ENCODE data around the gene SORCS2. TPM values are rescaled to one million over a fixed set of nuclear protein-coding genes. Genes with fewer than 3 reads are reported as not detected.

Gene SORCS2
- total RNA-seq, 1 experiment from 2014 or later: 4.1 TPM

DNA sequence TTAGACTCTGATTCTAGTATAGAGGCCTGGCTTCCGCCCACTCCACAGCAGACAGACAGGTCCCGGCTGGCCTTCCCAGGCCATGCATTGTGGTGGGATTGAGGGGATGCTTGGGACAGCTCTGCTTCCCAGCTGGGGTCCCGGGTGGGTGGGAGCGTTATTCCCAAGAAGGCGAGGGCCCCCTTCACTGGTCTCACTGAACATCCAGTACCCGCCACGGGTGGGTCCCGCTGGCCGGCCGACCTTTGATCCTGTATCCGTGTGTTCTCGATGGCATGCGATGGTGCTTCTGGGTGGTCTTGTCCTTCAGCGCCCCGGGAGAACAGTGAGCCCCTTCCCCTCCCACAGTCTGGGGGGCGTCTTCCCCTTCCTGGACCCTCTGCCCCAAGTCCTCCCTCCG is 515.9 kb downstream of the SORCS2 start:
- H3K4me3 ChIP-seq (ENCODE audit: low read length): no peak overlapping the region
- H3K9ac ChIP-seq (ENCODE audit: low read length): no peak overlapping the region
- DNase-seq (no peak), ATAC-seq (no peak)
- no peaks in the 10 kb centered on the region for H3K27me3 ChIP-seq (ENCODE audit: low read length)
- no peaks in the 10 kb centered on the region for H3F3A ChIP-seq (ENCODE audit: low read length, unreplicated experiment)
- H3K9me2 ChIP-seq (replicated peaks; ENCODE audit: low read length): no peaks in the 10 kb centered on the region
- no peaks in the 10 kb centered on the region for H3K9me3 ChIP-seq (ENCODE audit: low read length)
- H3K4me1 ChIP-seq (ENCODE audit: insufficient read depth, low read length): no peaks in the 10 kb centered on the region
- no peaks in the 10 kb centered on the region for H3K79me2 ChIP-seq (ENCODE audit: low read length)
- no TSS peak for BruUV-seq (replicated peaks)
- H3K27ac ChIP-seq (ENCODE audit: low read length): no peak overlapping the region
- H3K4me2 ChIP-seq (ENCODE audit: low read length): no peak overlapping the region
- no peaks in the 10 kb centered on the region for H4K20me1 ChIP-seq (ENCODE audit: low read length)
- intact Hi-C loops (cut with micrococcal nuclease): no loop called here
- no peak overlapping the region for H2AFZ ChIP-seq (ENCODE audit: low read length)
- ChIA-PET POLR2A (ENCODE audit: unreplicated experiment) (no interaction called here), CTCF (no interaction called here)
- no peak for TF ChIP-seq CTCF (conservative IDR thresholded peaks at IDR 0.05; ENCODE audit: low read depth, low read length)
- no peak for TF ChIP-seq EZH2phosphoT487 (IDR thresholded peaks at IDR 0.05; ENCODE audit: borderline replicate concordance, low read length)
- no peak for TF ChIP-seq EZH2 (IDR thresholded peaks at IDR 0.05; ENCODE audit: low read length, unreplicated experiment)
- no peaks in the 10 kb centered on the region for H3K36me3 ChIP-seq (ENCODE audit: low read depth, low read length)

GRCh38 chr4:7708981-7709380 is 516.6 kb downstream of the SORCS2 start:
- intact Hi-C loops (cut with micrococcal nuclease): no loop called here
- DNase-seq: no peak
- ChIA-PET CTCF (no interaction called here), POLR2A (ENCODE audit: unreplicated experiment) (no interaction called here)
- Histone ChIP-seq H2AFZ (ENCODE audit: low read length) (no peak overlapping the region), H4K20me1 (ENCODE audit: low read length) (no peaks in the 10 kb centered on the region), H3K4me3 (ENCODE audit: low read length) (no peak overlapping the region), H3K36me3 (ENCODE audit: low read depth, low read length) (no peaks in the 10 kb centered on the region), H3K9me2 (replicated peaks; ENCODE audit: low read length) (no peaks in the 10 kb centered on the region), H3K4me2 (ENCODE audit: low read length) (no peak overlapping the region), H3K9me3 (ENCODE audit: low read length) (no peaks in the 10 kb centered on the region), H3K79me2 (ENCODE audit: low read length) (no peaks in the 10 kb centered on the region), H3K4me1 (ENCODE audit: insufficient read depth, low read length) (no peaks in the 10 kb centered on the region), H3K9ac (ENCODE audit: low read length) (no peak overlapping the region), H3K27me3 (ENCODE audit: low read length) (no peaks in the 10 kb centered on the region), H3F3A (ENCODE audit: low read length, unreplicated experiment) (no peaks in the 10 kb centered on the region), H3K27ac (ENCODE audit: low read length) (no peak overlapping the region)
- no peak for TF ChIP-seq EZH2phosphoT487 (IDR thresholded peaks at IDR 0.05; ENCODE audit: borderline replicate concordance, low read length)
- no peak for TF ChIP-seq CTCF (conservative IDR thresholded peaks at IDR 0.05; ENCODE audit: low read depth, low read length)
- no peak for TF ChIP-seq EZH2 (IDR thresholded peaks at IDR 0.05; ENCODE audit: low read length, unreplicated experiment)
- BruUV-seq (replicated peaks): no TSS peak
- no peak for ATAC-seq

DNA sequence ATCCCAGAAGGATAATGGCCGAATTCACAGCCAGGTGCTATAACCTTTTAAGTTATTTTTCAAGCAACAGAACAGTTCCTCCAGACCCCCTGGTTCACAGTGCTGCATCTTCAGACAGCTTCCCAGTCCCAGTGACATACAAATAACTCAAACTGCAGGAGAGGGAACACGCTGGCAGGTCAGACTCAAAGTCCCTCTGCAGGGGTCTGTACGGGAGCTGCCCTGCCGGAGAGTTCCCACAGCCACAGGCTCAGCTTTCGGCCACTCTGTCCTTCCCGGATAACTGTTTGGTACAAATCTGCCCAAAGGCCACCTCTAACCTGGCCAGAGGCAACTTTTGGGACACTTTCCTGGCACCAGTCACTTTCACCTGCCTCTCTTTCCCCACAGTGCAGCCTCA is 517.1 kb downstream of the SORCS2 start:
- no peaks in the 10 kb centered on the region for H3K27me3 ChIP-seq (ENCODE audit: low read length)
- no TSS peak for BruUV-seq (replicated peaks)
- H3K9ac ChIP-seq (ENCODE audit: low read length): no peak overlapping the region
- no peaks in the 10 kb centered on the region for H4K20me1 ChIP-seq (ENCODE audit: low read length)
- no peaks in the 10 kb centered on the region for H3K36me3 ChIP-seq (ENCODE audit: low read depth, low read length)
- no peaks in the 10 kb centered on the region for H3K9me3 ChIP-seq (ENCODE audit: low read length)
- H3K9me2 ChIP-seq (replicated peaks; ENCODE audit: low read length): no peaks in the 10 kb centered on the region
- CTCF ChIA-PET: no interaction called here
- no peak overlapping the region for H3K27ac ChIP-seq (ENCODE audit: low read length)
- no peaks in the 10 kb centered on the region for H3K79me2 ChIP-seq (ENCODE audit: low read length)
- no peak overlapping the region for H2AFZ ChIP-seq (ENCODE audit: low read length)
- POLR2A ChIA-PET (ENCODE audit: unreplicated experiment): no interaction called here
- H3F3A ChIP-seq (ENCODE audit: low read length, unreplicated experiment): no peaks in the 10 kb centered on the region
- DNase-seq (no peak), ATAC-seq (no peak)
- H3K4me2 ChIP-seq (ENCODE audit: low read length): no peak overlapping the region
- H3K4me1 ChIP-seq (ENCODE audit: insufficient read depth, low read length): no peaks in the 10 kb centered on the region
- intact Hi-C loops (cut with micrococcal nuclease): no loop called here
- no peak for TF ChIP-seq EZH2phosphoT487 (IDR thresholded peaks at IDR 0.05; ENCODE audit: borderline replicate concordance, low read length)
- TF ChIP-seq CTCF (conservative IDR thresholded peaks at IDR 0.05; ENCODE audit: low read depth, low read length): no peak
- TF ChIP-seq EZH2 (IDR thresholded peaks at IDR 0.05; ENCODE audit: low read length, unreplicated experiment): no peak
- no peak overlapping the region for H3K4me3 ChIP-seq (ENCODE audit: low read length)

All from PC-3 (cell line).